ENCODE results near the gene NPAS3. TPM values are rescaled to one million over a fixed set of nuclear protein-coding genes. Genes with fewer than 3 reads are reported as not detected.

Gene NPAS3
- total RNA-seq, 1 experiment from 2014 or later, result not detected

- no peaks in the 10 kb centered on the region for H3K79me2 ChIP-seq (ENCODE audit: insufficient read depth, low read length)
- H3K36me3 ChIP-seq (ENCODE audit: control insufficient read depth in 1 of 2, insufficient read depth in 2 of 2, low read length in 2 of 2), result no peaks in the 10 kb centered on the region
- intact Hi-C loops (cut with micrococcal nuclease), result no loop called here
- ChIA-PET RAD21 (ENCODE audit: low non-redundant PET in 1 of 2, low total read pairs in 2 of 2, uncharacterized antibody in 2 of 2, unreplicated experiment in 2 of 2) (no interaction called here), CTCF (no interaction called here), POLR2A (no interaction called here)
- H4K20me1 ChIP-seq (ENCODE audit: insufficient read depth), result no peaks in the 10 kb centered on the region
- no peak overlapping the region for H3K27ac ChIP-seq (ENCODE audit: low read depth, low read length)
- no peak overlapping the region for H3K9ac ChIP-seq (ENCODE audit: low read length)
- no peak overlapping the region for H3K4me2 ChIP-seq (ENCODE audit: low read length)
- H3K4me3 ChIP-seq (replicated peaks in 1 of 2; ENCODE audit: low read depth in 1 of 2, low read length in 2 of 2), result no peak overlapping the region
- no peaks in the 10 kb centered on the region for H3K9me2 ChIP-seq (ENCODE audit: insufficient read depth)
- TF ChIP-seq RAD21 (IDR thresholded peaks at IDR 0.05; ENCODE audit: low read depth) (no peak), TCF7L2 (IDR thresholded peaks at IDR 0.05; ENCODE audit: borderline replicate concordance, extremely low read depth, insufficient read depth, insufficient read length) (no peak), POLR2A (IDR thresholded peaks at IDR 0.05; ENCODE audit: borderline replicate concordance, extremely low read depth, insufficient read depth, insufficient read length) (no peak), CBX3 (IDR thresholded peaks at IDR 0.05; ENCODE audit: low read depth) (no peak), SP1 (IDR thresholded peaks at IDR 0.05; ENCODE audit: low read depth) (no peak), EZH2phosphoT487 (IDR thresholded peaks at IDR 0.05; ENCODE audit: borderline replicate concordance) (no peak), JUND (IDR thresholded peaks at IDR 0.05) (no peak), REST (IDR thresholded peaks at IDR 0.05; ENCODE audit: low read depth) (no peak), FOSL1 (IDR thresholded peaks at IDR 0.05; ENCODE audit: low read depth) (no peak), POLR2AphosphoS5 (IDR thresholded peaks at IDR 0.05; ENCODE audit: low read depth, low read length) (no peak), ATF3 (IDR thresholded peaks at IDR 0.05) (no peak)
- no peak overlapping the region for H2AFZ ChIP-seq (ENCODE audit: low read depth, low read length, poor library complexity, severe bottlenecking)
- DNase-seq (ENCODE audit: low read depth, low spot score) (no peak), ATAC-seq (no peak)
- no peaks in the 10 kb centered on the region for H3K9me3 ChIP-seq (ENCODE audit: control insufficient read depth in 1 of 2, insufficient read depth in 1 of 2, low read depth in 1 of 2, low read length in 2 of 2)
- no peaks in the 10 kb centered on the region for H3K27me3 ChIP-seq (ENCODE audit: insufficient read depth, low read length)
- H3K4me1 ChIP-seq (ENCODE audit: control insufficient read depth in 1 of 2, insufficient read depth in 2 of 2, low read length in 2 of 2), result no peaks in the 10 kb centered on the region
- BruUV-seq (replicated peaks), result no TSS peak
Observed at GRCh38 chr14:33232031-33232430, 293.4 kb downstream of the NPAS3 start.
